ENCODE measurements around the gene DDX42. TPM values are rescaled to one million over a fixed set of nuclear protein-coding genes. Genes with fewer than 3 reads are reported as not detected.

Gene DDX42
- total RNA-seq, 1 experiment from 2014 or later, result 184 TPM

- WGBS (ENCODE audit: extremely low coverage, insufficient read length, low lambda C conversion rate), result no CpG with 5 or more reads among the region's 2 CpGs
- no peaks in the 10 kb centered on the region for H3K79me2 ChIP-seq (ENCODE audit: insufficient read depth, low read length)
- H4K5ac ChIP-seq (ENCODE audit: insufficient read length, low read depth, low read length), result no peak overlapping the region
- no peaks in the 10 kb centered on the region for H3K27me3 ChIP-seq (ENCODE audit: insufficient read depth, low read length)
- H3K14ac ChIP-seq (ENCODE audit: insufficient read depth, low read length), result no peak overlapping the region
- no peak overlapping the region for H4K91ac ChIP-seq (ENCODE audit: insufficient read length, low read depth, low read length)
- H2BK12ac ChIP-seq (ENCODE audit: insufficient read length, low read depth, low read length), result no peak overlapping the region
- no peaks in the 10 kb centered on the region for H3K9me3 Mint-ChIP-seq
- H4K20me1 ChIP-seq (ENCODE audit: control insufficient read depth, insufficient read depth, insufficient read length), result no peaks in the 10 kb centered on the region
- H3K4ac ChIP-seq (ENCODE audit: low read depth, low read length), result no peak overlapping the region
- no peak overlapping the region for H2BK120ac ChIP-seq (ENCODE audit: low read depth, low read length, poor library complexity, severe bottlenecking)
- H3K9me3 ChIP-seq (ENCODE audit: control insufficient read depth, low read depth, low read length), result no peaks in the 10 kb centered on the region
- no peak overlapping the region for H3K4me2 ChIP-seq (ENCODE audit: insufficient read depth, insufficient read length, low read length)
- no peak overlapping the region for H2BK15ac ChIP-seq (ENCODE audit: low read depth, low read length)
- H2BK5ac ChIP-seq (ENCODE audit: insufficient read length, low read length), result no peak overlapping the region
- H3T11ph ChIP-seq (ENCODE audit: low read length), result no peak overlapping the region
- no peak overlapping the region for H3K9ac ChIP-seq (ENCODE audit: extremely low read depth, insufficient read length, low read length)
- H3K18ac ChIP-seq (ENCODE audit: insufficient read length, low read depth, low read length), result no peak overlapping the region
- no peak overlapping the region for H2AK5ac ChIP-seq (ENCODE audit: insufficient read length, low read length)
- DNase-seq, result no peak
- no peaks in the 10 kb centered on the region for H3K4me1 Mint-ChIP-seq
- no peaks in the 10 kb centered on the region for H3K79me1 ChIP-seq (ENCODE audit: insufficient read depth, low read depth, low read length, poor library complexity, severe bottlenecking)
- no peak overlapping the region for H2AFZ ChIP-seq (ENCODE audit: low read length)
- H3K36me3 Mint-ChIP-seq (ENCODE audit: insufficient read depth in 1 of 3, low read depth in 3 of 3), result peaks cover 45 to 87% (median 68%) of the 10 kb centered on the region in 3 experiments; a peak in 6 of 7 replicates
- no peak overlapping the region for H3K23ac ChIP-seq (ENCODE audit: insufficient read length, low read depth, low read length)
- no peak overlapping the region for H3K56ac ChIP-seq (ENCODE audit: insufficient read length, low read depth, low read length)
- no peak overlapping the region; a peak in 2 of 7 replicates for H3K27ac Mint-ChIP-seq
- no peak for TF ChIP-seq CTCF (conservative IDR thresholded peaks at IDR 0.05)
- no peaks in the 10 kb centered on the region for H3K27me3 Mint-ChIP-seq (ENCODE audit: low read depth)
- no peak overlapping the region for H3K27ac ChIP-seq (ENCODE audit: insufficient read length, low read depth, low read length)
- no peak overlapping the region for H2BK20ac ChIP-seq (ENCODE audit: low read depth, low read length, poor library complexity, severe bottlenecking)
- no peaks in the 10 kb centered on the region for H3K4me1 ChIP-seq (ENCODE audit: insufficient read depth, low read length)
- no peak overlapping the region for H3K4me3 Mint-ChIP-seq
- no peaks in the 10 kb centered on the region for H3K23me2 ChIP-seq (ENCODE audit: insufficient read length, low read depth, low read length, poor library complexity, severe bottlenecking)
- no peak overlapping the region for H4K8ac ChIP-seq (replicated peaks; ENCODE audit: insufficient read length, low read depth, low read length)
Observed at GRCh38 chr17:63758428-63758827, 15.5 kb upstream of the DDX42 start.
